OCI-LY1 (cell line): ENCODE data around the gene IPO4.

Source experiments
- H2AFZ ChIP-seq: fragments of 200-600 bp; sonication (generic), shearing (Covaris generic); 2 replicates; pipeline ENCODE4 v1.6.0; 2014; ENCODE audit warnings: antibody characterized with exemption, mild to moderate bottlenecking, low read length
- H3F3A ChIP-seq: fragments of 200-600 bp; sonication (generic), shearing (Covaris generic); 2 replicates; pipeline ENCODE4 v1.6.0; 2014; ENCODE audit warnings: mild to moderate bottlenecking, antibody characterized with exemption, low read length, moderate library complexity; ENCODE audit not compliant: insufficient read depth
- H3K27ac ChIP-seq: fragments of 200-600 bp; sonication (generic); 2 replicates; pipeline ENCODE4 v1.5.1; 2014; ENCODE audit warnings: low read length, mixed run types, mild to moderate bottlenecking, low read depth; ENCODE audit not compliant: poor library complexity, severe bottlenecking
- H3K27me3 ChIP-seq: fragments of 200-600 bp; sonication (generic); 2 replicates; pipeline ENCODE4 v1.6.0; 2014; ENCODE audit warnings: antibody characterized with exemption, mild to moderate bottlenecking, low read length, moderate library complexity; ENCODE audit not compliant: insufficient read depth
- H3K36me3 ChIP-seq: fragments of 200-600 bp; sonication (generic); 2 replicates; pipeline ENCODE4 v1.6.1; 2014; ENCODE audit warnings: mild to moderate bottlenecking, antibody characterized with exemption, low read length, moderate library complexity, mixed read lengths; ENCODE audit not compliant: insufficient read depth
- H3K4me1 ChIP-seq: fragments of 200-600 bp; sonication (generic); 2 replicates; pipeline ENCODE4 v1.5.1; 2014; ENCODE audit warnings: mild to moderate bottlenecking, low read length, moderate library complexity; ENCODE audit not compliant: insufficient read depth, severe bottlenecking
- H3K4me2 ChIP-seq: fragments of 200-600 bp; sonication (generic), shearing (Covaris generic); 2 replicates; pipeline ENCODE4 v1.6.1; 2014; ENCODE audit warnings: low read length
- H3K4me3 ChIP-seq: fragments of 200-600 bp; sonication (generic); 2 replicates; pipeline ENCODE4 v1.5.1; 2014; ENCODE audit warnings: low read length, low read depth, mild to moderate bottlenecking, mixed read lengths; ENCODE audit not compliant: poor library complexity, severe bottlenecking
- H3K79me2 ChIP-seq: fragments of 200-600 bp; shearing (Covaris generic); 2 replicates; pipeline ENCODE4 v1.6.1; 2016; ENCODE audit warnings: mixed run types, low read length, mixed read lengths; ENCODE audit not compliant: insufficient read depth
- H3K9ac ChIP-seq: fragments of 200-600 bp; sonication (generic), shearing (Covaris generic); 2 replicates; pipeline ENCODE4 v1.6.1; 2014; ENCODE audit warnings: mild to moderate bottlenecking, low read length, mixed read lengths
- H3K9me2 ChIP-seq: fragments of 200-600 bp; sonication (generic), shearing (Covaris generic); 2 replicates; pipeline ENCODE4 v1.6.1; 2014; ENCODE audit warnings: low read depth, mild to moderate bottlenecking, low read length, mixed read lengths
- H3K9me3 ChIP-seq: fragments of 200-600 bp; shearing (Covaris generic); 2 replicates; pipeline ENCODE4 v1.6.1; 2014; ENCODE audit warnings: low read length, mixed read lengths
- H4K20me1 ChIP-seq: fragments of 200-600 bp; sonication (generic), shearing (Covaris generic); 2 replicates; pipeline ENCODE4 v1.6.0; 2016; ENCODE audit warnings: mild to moderate bottlenecking, low read length; ENCODE audit not compliant: insufficient read depth
- EZH2 ChIP-seq: fragments of 200-600 bp; sonication (generic), shearing (Covaris generic); IDR thresholded peaks from 2 replicates; pipeline ENCODE4 v1.8.0; 2017; ENCODE audit warnings: borderline replicate concordance, mixed run types, mild to moderate bottlenecking, antibody characterized with exemption, low read length, moderate library complexity, mixed read lengths
- TF ChIP-seq, protein P1 (sequence below): fragments of 200-600 bp; sonication (generic), shearing (Covaris generic); IDR thresholded peaks from 2 replicates; pipeline ENCODE4 v1.5.1; 2017; ENCODE audit warnings: mild to moderate bottlenecking, antibody characterized with exemption, low read length, moderate library complexity, mixed read lengths

Gene IPO4

DNA sequence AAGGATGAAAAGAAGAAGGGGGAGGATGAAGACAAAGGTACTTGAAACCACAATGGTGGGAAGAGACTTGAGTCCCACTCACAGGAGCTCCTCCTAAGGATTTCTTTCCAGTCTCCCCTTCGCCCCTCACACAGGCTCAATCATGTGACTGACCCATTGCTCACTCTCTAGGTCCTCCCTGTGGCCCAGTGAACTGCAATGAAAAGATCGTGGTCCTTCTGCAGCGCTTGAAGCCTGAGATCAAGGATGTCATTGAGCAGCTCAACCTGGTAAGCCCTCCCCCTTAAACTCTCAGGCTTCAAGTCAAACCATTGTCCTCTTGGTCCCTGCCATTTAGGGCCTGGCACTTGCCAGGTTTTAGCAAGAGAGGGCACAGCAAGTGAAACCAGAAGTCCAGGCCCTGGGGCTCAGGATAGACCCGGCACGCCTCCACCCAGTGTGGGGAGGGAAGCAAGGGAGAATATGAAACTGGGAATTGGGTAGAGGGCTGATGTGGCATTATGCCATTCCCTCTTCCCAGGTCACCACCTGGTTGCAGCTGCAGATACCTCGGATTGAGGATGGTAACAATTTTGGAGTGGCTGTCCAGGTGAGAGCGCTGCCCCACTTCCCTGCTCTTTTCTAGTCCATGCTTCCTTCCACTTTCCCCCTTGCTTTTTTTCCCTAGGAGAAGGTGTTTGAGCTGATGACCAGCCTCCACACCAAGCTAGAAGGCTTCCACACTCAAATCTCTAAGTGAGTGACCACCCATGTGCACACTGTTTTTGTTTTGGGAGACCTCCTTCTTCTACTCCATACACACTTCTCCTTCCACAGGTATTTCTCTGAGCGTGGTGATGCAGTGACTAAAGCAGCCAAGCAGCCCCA, 50.9 kb downstream of the IPO4 start:
- TF ChIP-seq, protein P1, sequence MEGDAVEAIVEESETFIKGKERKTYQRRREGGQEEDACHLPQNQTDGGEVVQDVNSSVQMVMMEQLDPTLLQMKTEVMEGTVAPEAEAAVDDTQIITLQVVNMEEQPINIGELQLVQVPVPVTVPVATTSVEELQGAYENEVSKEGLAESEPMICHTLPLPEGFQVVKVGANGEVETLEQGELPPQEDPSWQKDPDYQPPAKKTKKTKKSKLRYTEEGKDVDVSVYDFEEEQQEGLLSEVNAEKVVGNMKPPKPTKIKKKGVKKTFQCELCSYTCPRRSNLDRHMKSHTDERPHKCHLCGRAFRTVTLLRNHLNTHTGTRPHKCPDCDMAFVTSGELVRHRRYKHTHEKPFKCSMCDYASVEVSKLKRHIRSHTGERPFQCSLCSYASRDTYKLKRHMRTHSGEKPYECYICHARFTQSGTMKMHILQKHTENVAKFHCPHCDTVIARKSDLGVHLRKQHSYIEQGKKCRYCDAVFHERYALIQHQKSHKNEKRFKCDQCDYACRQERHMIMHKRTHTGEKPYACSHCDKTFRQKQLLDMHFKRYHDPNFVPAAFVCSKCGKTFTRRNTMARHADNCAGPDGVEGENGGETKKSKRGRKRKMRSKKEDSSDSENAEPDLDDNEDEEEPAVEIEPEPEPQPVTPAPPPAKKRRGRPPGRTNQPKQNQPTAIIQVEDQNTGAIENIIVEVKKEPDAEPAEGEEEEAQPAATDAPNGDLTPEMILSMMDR = no peak
- TF ChIP-seq EZH2 = no peak
- peaks cover 31% of the 10 kb centered on the region for H3K36me3 ChIP-seq
- H4K20me1 ChIP-seq = no peaks in the 10 kb centered on the region
- no peaks in the 10 kb centered on the region for H3F3A ChIP-seq
- H3K9ac ChIP-seq = no peak overlapping the region; the same call in 1 of the 2 replicates
- no peak overlapping the region for H2AFZ ChIP-seq
- peak overlapping the region; percentile 78; the same call in 1 of the 2 replicates for H3K4me2 ChIP-seq
- H3K27ac ChIP-seq = peak overlapping the region; percentile 48
- H3K27me3 ChIP-seq = no peaks in the 10 kb centered on the region
- H3K79me2 ChIP-seq = peaks cover 14% of the 10 kb centered on the region
- no peaks in the 10 kb centered on the region for H3K9me3 ChIP-seq
- H3K4me3 ChIP-seq = no peak overlapping the region
- H3K9me2 ChIP-seq = no peaks in the 10 kb centered on the region
- H3K4me1 ChIP-seq = peaks cover 38% of the 10 kb centered on the region

DNA sequence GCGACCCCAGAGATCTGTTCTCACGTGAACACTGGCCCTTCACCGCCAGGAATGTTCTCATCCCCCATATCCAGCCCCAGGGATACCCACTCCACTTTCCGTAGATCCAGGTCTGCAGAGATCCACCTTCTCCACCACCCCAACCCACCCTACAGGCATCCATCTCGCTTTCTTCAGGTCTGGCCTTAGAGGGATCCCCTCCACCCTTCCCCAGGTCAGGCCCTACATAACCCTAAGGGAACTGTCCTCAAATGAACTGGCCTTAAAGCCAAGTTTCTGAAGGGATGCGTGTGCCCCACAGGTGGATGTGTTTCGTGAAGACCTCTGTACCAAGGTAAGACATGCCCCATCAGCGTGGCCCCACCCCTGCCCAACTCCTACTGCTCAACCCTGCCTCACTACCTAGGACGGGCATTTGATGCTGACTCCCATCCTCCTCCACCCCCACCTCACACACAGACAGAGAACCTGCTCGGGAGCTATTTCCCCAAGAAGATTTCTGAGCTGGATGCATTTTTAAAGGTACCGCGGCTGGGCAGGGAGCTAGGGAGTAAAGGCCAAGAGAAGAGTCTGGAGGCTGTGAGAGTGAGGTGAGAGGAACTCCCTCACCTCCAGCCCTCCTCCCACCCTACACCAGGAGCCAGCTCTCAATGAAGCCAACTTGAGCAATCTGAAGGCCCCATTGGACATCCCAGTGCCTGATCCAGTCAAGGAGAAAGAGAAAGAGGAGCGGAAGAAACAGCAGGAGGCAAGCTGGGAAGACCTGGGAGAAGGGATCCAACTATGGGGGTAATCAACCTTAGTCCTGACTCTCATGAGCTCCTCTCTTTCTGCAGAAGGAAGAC, 51.7 kb downstream of the IPO4 start:
- Histone ChIP-seq H3K4me1 (peaks cover 42% of the 10 kb centered on the region), H3K27ac (peak overlapping the region; percentile 48), H3K27me3 (no peaks in the 10 kb centered on the region)

More for the DNA sequence above, 51.7 kb downstream of the IPO4 start:
- Histone ChIP-seq H3K9me3 (no peaks in the 10 kb centered on the region), H2AFZ (no peak overlapping the region), H3K79me2 (peaks cover 14% of the 10 kb centered on the region), H3K9ac (peak overlapping the region; percentile 94), H3F3A (no peaks in the 10 kb centered on the region), H3K4me3 (peak overlapping the region; percentile 98), H3K36me3 (peaks cover 28% of the 10 kb centered on the region), H3K9me2 (no peaks in the 10 kb centered on the region), H3K4me2 (peak overlapping the region; percentile 78), H4K20me1 (no peaks in the 10 kb centered on the region)
- TF ChIP-seq, protein P1 = no peak
- no peak for TF ChIP-seq EZH2
